Left lung (tissue), 10 donors: ENCODE data around the gene LENEP. TPM values are rescaled to one million over a fixed set of nuclear protein-coding genes. Genes with fewer than 3 reads are reported as not detected.

Experiments used
- ATAC-seq: fragments of 200-7000 bp; cut with Tn5 transposase; one replicate; pipeline ENCODE4 v1.9.1; 2020; ENCODE audit warnings: moderate library complexity
- DNase-seq, 4 donors: peaks; one replicate each; pipeline ENCODE4 v3.0.0-alpha.2; 2013 to 2020
- H3K27ac ChIP-seq, 2 donors: fragments of 200-600 bp; sonication (generic) in 1 of 2; one replicate each; pipeline versions ENCODE4 v1.5.0 to v1.8.0; 2020 to 2021
- H3K27me3 ChIP-seq, 2 donors: fragments of 200-600 bp; sonication (generic) in 1 of 2; one replicate each; pipeline versions ENCODE4 v1.5.0 to v1.8.0; 2020 to 2021
- H3K36me3 ChIP-seq, 2 donors: fragments of 200-600 bp; sonication (generic) in 1 of 2; one replicate each; pipeline versions ENCODE4 v1.5.0 to v1.8.0; 2020 to 2021
- H3K4me1 ChIP-seq, 2 donors: fragments of 200-600 bp; one replicate each; pipeline ENCODE4 v1.8.0; 2021
- H3K4me3 ChIP-seq, 2 donors: fragments of 200-600 bp; sonication (generic) in 1 of 2; one replicate each; pipeline versions ENCODE4 v1.5.0 to v1.8.0; 2020 to 2021; ENCODE audit warnings: mild to moderate bottlenecking in 1 of 2
- H3K9me3 ChIP-seq, 2 donors: fragments of 200-600 bp; sonication (generic) in 1 of 2; one replicate each; pipeline versions ENCODE4 v1.5.0 to v1.8.0; 2020 to 2021
- CTCF ChIP-seq, 2 donors: fragments of 200-600 bp; sonication (generic) in 1 of 2; IDR thresholded peaks; one replicate each; pipeline versions ENCODE4 v1.5.0 to v1.8.0; 2021; ENCODE audit warnings: antibody characterized with exemption in 2 of 2
- intact Hi-C, 2 donors: fragments of 100-400 bp; cut with DNase I; formaldehyde crosslinking; loops; one replicate each; pipeline versions ENCODE4 v1.11.2 to v1.14.2; 2022
- polyA plus RNA-seq, 6 donors: library from polyadenylated mRNA; unstranded; fragments of 120-200 nt; gene quantifications; one replicate each; pipeline ENCODE4 v1.2.1, GENCODE V29; 2013; ENCODE audit not compliant: insufficient read length in 6 of 6
- total RNA-seq, 2 donors: library from RNA; stranded (reverse); fragmentation: NEBNext Ultra II Directional; extraction: Animal tissue kit (Norgen Biotek cat#: 25700); gene quantifications; one replicate each; pipeline ENCODE4 v1.2.1, GENCODE V29; 2021
- donor health status: DM: no; HTN: yes; CAD: no.
- donor health status: DM: no; HTN: no; CAD: no.

LENEP gene
- total and polyA plus RNA-seq, 8 donors, result 0.52 to 1.8 (median 0.81) TPM; not detected in 1

DNA sequence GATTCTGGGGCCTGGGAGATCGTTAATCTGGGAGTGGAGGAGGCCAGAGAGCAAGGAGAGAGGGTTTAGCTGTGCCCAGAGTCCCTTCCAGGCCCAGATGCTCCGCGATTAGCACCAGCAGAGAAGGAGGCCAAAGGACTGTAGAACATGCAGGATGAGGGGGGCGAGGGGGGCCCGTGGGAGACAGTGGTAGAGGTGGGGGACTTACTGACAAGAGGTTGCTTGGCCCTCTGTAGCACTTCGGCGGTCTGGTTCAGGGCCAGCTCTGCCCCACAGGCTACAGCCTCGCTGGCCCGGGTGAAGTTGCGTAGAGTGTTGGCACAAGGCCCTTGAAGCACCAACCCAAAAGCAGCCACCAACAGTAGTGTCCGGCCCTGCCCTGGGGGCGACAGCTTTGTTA, 39.5 kb downstream of the LENEP start:
- Histone ChIP-seq H3K4me3 (no peak overlapping the region), H3K27ac (no peak overlapping the region), H3K27me3 (no peaks in the 10 kb centered on the region), H3K4me1 (peaks cover 0 to 22% of the 10 kb centered on the region in 2 donors), H3K9me3 (no peaks in the 10 kb centered on the region), H3K36me3 (no peaks in the 10 kb centered on the region)
- DNase-seq (peak in 1 of 4 donors; percentile 72), ATAC-seq (no peak)
- no peak for TF ChIP-seq CTCF (IDR thresholded peaks at IDR 0.05)
- intact Hi-C loops, result no loop called here

DNA sequence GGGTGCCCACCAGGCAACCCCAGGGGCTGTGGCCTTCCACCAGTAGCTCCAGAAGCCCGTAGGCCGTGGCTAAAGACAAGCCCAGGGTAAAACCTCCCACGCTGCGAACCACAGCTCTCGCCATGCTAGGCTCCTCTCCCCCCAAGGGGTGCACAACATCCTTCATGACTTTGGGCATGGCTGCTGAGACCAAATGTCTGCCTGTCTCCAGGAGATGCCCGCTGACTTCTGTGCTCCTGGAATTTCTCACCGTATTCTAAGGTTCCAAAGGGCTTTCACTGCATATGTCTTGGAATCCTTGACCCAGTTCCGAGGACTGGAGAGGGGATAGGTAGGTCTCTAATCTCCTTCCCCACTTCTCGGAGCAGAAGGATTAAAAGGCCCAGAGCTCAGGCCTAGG, 40.1 kb downstream of the LENEP start, which contains the start of the genes DCST1 and DCST2:
Gene DCST1, plus strand, starts transcription at position 301 of the 400 bp plus-strand sequence. CDS start 213 bp downstream, outside the sequence.
Gene DCST2, minus strand, starts transcription at position 258 of the 400 bp plus-strand sequence. Its CDS starts 80 bp downstream, at position 178.
- DNase-seq, result no peak
- no peak for TF ChIP-seq CTCF (IDR thresholded peaks at IDR 0.05)

DNA sequence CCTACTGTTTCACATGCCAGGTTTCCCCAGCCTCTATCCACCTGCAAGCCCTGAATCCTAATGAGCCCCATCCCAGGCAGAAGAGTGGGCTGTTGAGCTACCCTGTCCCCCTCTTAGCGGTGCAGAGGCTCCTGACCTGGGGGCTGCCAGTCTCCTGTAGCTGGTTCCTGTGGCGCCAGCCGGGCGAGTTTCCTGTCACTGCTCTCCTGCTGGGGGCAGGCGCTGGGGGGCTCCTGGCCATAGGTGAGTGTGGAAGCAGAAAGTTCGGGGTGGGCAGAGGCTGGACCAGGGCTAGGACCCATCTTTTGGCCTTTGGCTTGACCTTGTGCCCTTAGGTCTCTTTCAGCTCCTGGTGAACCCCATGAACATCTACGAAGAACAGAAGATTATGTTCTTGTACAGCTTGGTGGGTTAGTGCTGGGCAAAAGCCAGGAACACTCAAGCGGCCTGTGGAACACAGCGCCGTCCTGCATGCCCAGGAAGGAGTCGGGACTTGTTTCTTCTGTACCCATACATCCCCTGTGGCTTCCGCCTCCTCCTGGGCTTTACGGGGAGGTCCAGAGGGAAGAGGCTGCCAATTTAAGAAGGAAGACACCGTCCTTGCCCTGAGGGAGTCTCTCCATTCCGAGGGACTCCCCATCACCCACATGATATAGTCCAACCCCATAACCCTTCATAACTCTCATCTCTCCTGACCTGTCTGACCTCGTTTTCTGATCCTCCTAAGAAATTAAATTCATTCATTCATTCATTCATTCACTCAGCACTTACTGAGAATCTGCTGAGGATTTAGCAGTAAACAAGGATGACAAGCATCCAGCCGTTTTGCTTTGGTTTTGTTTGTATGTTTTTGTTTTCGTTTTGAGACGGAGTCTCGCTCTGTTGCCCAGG, 41.2 kb downstream of the LENEP start:
- no peak for ATAC-seq
- intact Hi-C loops, result no loop called here
- Histone ChIP-seq H3K9me3 (no peaks in the 10 kb centered on the region), H3K36me3 (no peaks in the 10 kb centered on the region), H3K27me3 (no peaks in the 10 kb centered on the region), H3K4me3 (no peak overlapping the region), H3K4me1 (peaks cover 0 to 28% of the 10 kb centered on the region in 2 donors), H3K27ac (no peak overlapping the region)
- no peak for TF ChIP-seq CTCF (IDR thresholded peaks at IDR 0.05)
- DNase-seq, result peak in 1 of 4 donors; percentile 62

More for the DNA sequence above, 40.1 kb downstream of the LENEP start, which contains the start of the genes DCST1 and DCST2:
- ATAC-seq, result no peak
- H3K4me3 ChIP-seq, result no peak within 1 kb of the TSS
- no peaks in the 10 kb centered on the region for H3K27me3 ChIP-seq
- no peaks in the 10 kb centered on the region for H3K9me3 ChIP-seq
- H3K36me3 ChIP-seq, result no peaks in the 10 kb centered on the region
- intact Hi-C loops, result no loop called here
- peaks cover 0 to 24% of the 10 kb centered on the region in 2 donors for H3K4me1 ChIP-seq
- H3K27ac ChIP-seq, result no peak within 1 kb of the TSS

DNA sequence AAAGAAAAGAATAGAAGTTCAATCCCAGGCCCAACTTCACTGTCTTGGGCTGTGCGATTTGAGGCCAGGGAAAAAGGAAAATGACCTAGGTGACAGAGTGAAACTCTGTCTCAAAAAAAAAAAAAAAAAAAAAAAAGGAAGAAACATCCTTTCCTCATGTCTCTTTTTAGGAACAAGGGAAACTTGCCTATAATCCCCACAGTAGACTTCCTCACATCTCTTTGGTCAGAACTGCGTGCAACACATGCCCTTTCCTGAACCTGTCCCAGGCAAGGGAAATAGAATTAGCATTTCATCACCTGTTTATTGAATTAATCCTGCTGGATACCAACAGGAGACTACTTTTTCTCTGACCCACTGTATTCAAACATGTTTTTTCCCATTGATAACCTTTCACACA, 42.5 kb downstream of the LENEP start:
- H3K36me3 ChIP-seq, result no peaks in the 10 kb centered on the region
- no peaks in the 10 kb centered on the region for H3K27me3 ChIP-seq
- DNase-seq (no peak), ATAC-seq (no peak)
- H3K4me3 ChIP-seq, result no peak overlapping the region
- TF ChIP-seq CTCF (IDR thresholded peaks at IDR 0.05), result no peak
- H3K4me1 ChIP-seq, result peaks cover 0 to 28% of the 10 kb centered on the region in 2 donors
- H3K27ac ChIP-seq, result no peak overlapping the region
- H3K9me3 ChIP-seq, result no peaks in the 10 kb centered on the region
- intact Hi-C loops, result no loop called here

DNA sequence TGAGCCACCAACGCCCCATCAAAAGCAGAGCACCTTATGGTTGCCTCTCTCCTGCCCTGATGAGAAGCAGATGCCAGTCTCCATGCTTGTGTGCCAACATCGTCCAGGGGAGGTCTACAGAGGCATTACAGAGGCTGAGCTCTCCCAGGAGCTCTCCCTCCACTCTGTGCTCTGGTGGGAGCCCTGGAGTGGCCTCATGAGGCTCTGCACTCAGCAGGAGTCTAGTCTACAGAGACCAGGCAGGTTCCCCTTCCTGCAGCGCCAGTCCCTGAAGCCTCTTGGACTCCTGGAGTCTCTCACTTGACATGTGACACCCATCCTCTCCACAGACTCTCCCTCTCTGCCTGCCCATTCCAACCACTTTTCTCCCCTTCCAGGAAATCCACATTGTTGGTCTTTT, 43.7 kb downstream of the LENEP start:
- DNase-seq, result no peak
- ATAC-seq, result peak; percentile 35
- Histone ChIP-seq H3K4me3 (no peak overlapping the region), H3K27ac (no peak overlapping the region), H3K9me3 (no peaks in the 10 kb centered on the region), H3K4me1 (peaks cover 0 to 28% of the 10 kb centered on the region in 2 donors), H3K36me3 (no peaks in the 10 kb centered on the region), H3K27me3 (no peaks in the 10 kb centered on the region)
- intact Hi-C loops, result no loop called here
- TF ChIP-seq CTCF (IDR thresholded peaks at IDR 0.05), result no peak
